ENCODE measurements around the gene CCL5.
A peak's percentile ranks its signal among the peaks of the same experiment; 100 is the strongest.
"Not testable (repeated sequence)": the region's sequence is repeated elsewhere in the genome, so short reads cannot be mapped to it uniquely, and the experiment has no call there.

CCL5 gene

DNA sequence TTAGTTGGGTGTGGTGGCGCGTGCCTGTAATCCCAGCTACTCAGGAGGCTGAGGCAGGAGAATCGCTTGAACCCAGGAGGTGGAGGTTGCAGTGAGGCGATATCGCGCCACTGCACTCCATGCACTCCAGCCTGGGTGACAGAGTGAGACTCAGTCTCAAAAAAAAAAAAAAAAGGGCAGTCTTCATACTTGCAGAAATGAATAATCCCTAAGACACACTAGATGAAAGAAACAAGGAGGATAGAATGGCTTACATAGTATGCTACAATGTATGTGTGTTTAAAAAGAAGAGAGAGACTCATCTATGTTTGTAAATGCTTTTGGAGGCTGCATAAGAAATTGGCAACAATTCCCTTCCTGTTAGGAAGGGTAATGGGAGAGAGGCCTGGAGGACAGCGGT is 17.6 kb upstream of the CCL5 start:
- DNase-seq = not testable (repeated sequence)

DNA sequence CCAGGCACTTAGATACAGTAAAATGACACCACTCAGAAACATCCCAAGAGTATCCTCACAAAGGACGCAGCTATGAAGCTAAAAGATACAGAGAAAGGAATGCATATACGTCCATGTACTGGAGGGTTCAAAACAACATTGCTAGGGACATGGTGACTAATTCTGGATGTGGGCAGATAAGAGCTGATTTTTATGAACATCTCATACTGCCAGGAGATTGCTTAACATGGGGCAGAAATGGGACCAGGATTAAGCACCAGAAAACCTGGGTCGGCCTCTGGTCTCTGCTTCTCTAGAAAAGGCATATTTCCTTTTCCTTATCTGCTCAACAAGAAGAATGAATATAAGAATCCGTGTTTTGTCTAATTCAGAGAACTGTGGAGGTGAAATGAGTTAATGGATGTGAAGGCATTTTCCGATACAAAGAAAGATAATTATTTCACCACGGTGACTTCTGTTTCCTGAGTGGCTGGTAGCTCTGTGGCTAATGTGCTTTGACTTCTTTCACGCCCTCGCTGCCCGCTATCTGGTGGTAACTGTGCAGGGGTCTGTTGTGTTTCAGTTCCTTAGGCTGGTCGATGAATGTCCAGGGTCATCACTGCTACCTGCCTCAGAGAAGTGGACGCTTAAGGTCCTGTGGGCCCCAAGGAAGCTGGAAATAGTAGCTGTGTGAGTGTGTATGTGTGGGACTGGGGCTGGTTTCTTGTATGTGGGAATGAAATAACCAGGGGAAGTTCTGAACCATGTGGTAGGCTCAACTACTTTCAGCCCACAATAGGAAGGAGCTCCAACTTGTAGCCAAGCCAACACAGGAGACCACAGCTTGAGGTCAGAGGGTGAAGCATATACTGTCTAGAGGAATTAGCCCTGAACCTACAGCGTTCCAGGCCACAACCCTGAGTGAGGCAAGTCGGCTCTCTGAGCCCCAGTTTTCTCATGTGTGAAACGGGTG is 15.8 kb upstream of the CCL5 start:
- DNase-seq = peak; percentile 72

DNA sequence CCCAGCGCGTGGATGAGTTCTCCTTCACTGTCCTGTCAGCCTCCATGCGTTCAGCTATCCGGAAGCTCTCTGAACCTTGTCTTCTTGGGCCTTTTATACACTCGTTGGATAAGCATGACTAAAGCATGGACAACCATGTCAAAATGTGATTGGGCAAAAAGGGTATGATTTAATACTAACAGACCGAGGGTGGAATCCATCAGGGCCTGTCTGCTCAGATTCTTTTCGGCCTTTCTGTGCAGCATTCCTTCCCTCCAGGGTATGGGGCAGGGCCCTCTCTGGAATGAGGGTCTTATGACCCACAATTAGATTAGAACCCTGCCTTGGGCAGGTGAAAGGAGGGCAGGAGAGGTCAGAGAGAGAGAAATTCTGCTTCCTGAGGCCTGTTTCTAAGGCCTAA is 14.0 kb upstream of the CCL5 start:
- DNase-seq = no peak

DNA sequence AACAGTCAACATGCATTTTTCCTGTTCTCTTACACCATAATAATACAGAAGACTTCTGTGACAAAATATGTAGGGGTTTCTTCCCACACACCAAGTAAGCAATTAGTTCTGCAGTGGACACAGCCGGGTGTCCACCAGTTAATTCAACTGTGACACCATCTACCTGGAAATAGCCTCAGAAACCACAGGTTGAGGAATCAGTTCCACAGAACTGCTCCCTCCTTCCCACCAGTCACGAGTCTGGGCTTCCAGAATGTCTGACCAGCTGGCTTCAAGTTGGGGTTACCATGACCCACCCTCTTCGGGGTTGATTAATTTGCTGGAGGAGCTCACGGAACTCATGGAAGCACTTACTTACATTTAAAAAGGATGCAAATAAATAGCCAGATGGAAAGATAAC is 13.6 kb upstream of the CCL5 start:
- no peak for DNase-seq

DNA sequence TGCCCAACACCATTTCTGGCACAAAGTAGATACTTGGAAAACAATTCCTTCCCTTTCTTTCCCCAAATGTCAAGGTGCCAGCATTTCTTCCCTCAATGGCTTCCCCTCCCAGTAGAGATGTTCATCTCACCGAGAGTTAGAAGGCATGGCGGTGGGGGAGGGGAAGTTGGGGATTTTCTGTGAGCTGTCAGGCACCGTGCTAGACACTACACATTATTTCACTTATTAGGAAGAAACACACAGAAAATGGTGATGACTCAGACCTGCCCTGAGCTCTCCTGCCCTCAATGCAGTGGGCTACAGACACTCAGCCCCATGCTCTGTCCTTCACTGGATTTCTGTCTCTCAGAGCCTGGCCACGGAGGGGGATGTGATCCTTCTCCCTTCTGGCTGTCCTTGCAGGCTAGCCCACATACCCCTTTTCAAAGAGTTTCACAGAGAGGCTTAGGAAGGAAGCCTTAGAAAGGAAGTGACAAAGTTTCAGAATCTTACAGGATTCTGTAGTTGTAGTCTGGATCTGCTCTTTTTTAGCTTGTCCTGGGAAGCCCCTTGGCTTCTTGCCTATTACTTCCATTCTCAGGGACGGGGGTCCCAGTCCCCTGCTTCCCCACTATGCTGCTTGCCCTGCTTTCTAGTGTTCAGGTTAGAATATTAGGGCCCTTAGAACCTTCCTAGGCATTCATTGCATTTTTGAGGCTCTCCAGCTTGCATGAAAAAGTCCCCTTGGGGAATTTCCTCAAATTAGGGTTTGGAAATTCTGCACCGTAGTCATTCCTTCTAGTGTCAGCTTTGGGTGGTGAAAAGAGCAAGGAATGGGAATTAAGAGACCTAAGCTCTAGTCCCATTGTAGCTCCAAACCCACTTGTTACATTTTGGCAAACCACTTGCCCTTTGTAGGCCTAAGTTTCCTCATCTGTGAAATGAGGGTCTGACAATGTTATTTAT is 12.2 kb upstream of the CCL5 start:
- peak; percentile 84 for DNase-seq

DNA sequence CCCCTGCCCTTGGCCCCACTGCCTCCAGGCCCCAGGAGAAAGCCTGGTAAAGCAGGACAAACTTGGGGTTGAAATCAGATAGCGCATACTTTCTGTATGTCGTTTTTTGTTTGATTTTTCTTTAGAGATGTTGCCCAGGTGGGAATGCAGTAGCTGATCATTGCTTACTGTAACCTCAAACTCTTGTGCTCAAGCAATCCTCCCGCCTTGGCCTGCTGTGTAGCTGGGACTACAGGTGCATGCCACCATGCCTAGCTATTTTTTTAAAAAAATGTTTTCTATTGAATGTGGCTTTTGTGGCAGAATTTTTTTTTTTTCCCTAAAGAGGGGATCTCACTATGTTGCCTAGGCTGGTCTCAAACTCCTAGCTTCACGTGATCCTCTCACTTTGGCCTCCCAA is 11.1 kb upstream of the CCL5 start:
- no peak for DNase-seq

DNA sequence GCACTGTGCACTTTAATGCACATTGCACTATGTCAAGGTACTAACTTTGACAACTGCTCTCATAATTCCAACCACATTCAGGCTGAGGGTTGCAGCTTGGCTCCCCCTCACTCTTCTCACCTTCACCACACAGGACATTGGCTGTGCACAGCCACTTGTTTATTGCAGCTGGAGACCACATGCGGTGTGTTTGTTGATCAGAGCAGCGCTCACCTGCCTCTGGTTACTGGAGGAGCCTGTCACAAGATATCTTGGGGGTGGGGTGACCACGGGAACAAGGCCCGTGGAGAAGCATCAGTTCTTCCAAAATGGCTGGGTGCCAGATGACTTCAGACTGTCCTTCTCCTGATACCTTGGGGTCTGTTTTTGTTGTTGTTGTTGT is 10.6 kb upstream of the CCL5 start:
- peak; percentile 82 for DNase-seq

DNA sequence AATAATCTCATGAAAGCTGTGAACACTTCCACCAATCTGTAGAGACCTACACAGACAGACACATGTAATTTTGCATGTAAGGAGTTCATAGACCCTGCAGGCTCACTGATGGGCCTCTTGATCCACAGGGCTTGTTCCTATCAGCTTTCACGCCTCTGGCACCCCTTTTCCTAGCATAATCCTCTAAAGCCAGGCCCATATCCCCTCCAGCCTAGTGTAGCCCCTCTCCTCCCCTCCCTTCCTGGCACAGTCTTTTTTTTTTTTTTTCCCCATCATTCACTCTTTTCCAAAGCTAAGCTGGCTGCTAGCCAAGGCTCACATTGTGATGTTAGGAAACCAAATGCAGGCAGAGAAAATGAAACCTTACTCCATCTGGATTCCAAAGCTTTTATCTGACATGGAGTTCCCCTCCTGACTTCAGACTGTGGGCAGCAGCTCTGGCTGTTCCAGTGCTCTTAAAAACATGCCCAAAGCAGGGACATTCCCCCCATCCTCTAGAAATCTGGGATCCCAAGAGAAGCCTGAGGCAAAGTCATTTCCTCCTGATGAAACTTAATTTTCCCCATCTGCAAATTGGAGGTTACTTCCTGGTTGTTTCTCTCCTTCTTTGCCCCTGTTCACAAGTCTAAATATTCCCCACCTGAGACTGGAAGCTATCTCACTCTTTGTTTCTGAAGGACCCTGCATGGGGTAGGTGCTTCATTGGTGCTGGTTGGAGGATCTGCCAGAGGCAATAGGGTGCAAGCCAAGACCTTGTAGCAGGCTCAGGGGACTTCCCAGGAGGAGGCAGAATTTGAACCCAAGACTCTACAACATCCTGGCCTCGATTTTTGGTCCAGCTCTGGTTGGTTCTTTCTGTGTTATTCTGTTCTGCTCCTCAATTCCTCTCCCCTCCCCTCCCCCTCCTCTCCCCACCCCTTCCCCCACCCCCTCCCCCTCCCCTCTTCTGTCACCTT is 9.9 kb upstream of the CCL5 start:
- no peak for DNase-seq

DNA sequence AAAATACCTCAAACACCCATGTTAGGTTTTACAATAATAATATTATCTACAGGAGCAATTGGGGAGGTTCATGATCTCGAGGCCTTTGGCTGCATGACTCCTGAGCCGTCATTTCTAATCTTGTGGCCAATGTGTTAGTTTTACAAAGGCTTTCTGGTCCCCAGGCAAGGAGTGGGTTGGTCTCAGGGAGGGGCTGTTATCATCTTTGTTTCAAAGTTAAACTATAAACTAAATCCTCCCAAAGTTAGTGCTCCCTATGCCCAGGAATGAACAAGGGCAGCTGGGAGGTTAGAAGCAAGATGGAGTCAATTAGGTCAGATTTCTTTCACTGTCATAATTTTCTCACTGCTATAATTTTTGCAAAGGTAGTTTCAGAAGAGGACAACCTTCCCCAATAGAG is 9.1 kb upstream of the CCL5 start:
- DNase-seq = peak; percentile 78

DNA sequence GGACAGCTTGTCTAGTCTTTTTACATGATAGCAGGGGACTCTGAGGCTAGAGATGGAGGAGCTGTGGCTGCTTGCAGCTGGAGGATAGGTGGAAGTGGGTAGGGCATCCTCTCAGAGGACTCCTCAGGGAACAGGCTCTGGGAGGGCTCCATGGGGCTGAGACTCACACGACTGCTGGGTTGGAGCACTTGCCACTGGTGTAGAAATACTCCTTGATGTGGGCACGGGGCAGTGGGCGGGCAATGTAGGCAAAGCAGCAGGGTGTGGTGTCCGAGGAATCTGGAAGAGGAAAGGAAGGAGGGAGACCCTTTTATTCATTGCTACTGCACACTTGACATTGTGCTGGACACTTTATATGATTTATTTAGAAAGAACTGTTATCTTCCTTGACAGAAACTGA is 1.8 kb downstream of the CCL5 start:
- DNase-seq = no peak

DNA sequence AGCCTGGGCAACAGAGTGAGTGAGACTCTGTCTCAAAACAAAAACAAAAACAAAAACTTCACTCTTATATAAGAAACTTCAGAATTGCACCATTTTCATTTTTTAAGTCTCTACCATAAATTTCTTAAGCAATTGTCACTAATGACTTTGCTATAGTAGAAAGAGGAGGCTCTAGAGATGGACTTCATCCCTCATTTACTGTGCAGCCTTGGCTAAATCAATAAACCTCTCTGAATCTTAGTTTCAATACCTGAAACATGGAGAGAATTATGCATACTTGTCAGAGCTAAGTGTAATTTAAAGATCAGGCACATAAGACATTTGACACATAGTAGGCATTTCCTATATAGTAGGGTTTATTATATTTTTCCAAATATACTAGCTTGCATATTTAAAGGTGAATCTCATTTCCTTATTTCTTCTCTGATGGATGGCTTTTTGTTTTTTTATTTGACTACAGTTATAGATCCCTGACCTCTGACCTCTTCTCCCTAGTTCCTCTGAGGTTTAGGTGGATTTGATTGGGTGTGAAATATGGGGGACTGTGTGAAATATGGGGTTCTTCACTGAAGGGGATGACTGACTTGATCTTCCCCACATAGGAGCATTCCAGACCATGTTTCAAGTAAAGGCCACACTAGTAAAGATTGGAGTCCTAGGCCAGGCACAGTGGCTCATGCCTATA is 2.7 kb downstream of the CCL5 start:
- no peak for DNase-seq

DNA sequence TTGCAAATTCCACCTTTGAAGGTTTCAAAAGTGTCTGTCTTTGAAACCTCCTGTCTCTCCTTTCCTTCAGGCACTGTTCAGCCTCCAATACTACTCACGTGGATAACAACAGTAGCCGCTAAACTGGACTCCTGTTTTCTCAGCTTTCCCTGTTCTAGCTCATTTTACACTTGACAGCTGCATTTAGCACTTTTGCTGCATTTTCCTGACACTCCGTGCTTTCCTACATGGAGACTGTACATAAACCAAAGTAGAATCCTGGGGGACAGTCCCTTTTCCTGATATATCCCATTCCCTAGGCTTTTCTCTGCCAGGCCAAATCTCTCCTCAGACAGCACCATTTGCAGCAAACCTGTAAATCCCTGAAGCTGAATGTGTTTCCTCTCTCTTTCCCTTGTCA is 3.6 kb downstream of the CCL5 start:
- no peak for DNase-seq

DNA sequence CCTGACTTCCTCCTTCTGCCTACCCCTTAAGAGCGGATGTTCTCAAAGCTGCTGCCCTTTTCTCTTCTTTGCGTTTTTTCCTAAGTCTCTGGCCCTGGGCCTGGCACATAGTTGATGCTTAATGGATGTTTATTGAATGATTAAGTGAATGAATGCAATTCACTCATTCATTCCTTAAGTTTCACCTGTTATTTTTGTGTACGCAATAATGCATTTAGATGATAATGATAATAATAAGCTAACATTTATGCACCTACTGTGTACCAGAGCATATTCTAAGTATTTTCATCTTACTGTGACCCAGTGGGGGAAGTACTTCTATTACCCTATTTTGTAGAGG is 4.4 kb downstream of the CCL5 start:
- DNase-seq = no peak

DNA sequence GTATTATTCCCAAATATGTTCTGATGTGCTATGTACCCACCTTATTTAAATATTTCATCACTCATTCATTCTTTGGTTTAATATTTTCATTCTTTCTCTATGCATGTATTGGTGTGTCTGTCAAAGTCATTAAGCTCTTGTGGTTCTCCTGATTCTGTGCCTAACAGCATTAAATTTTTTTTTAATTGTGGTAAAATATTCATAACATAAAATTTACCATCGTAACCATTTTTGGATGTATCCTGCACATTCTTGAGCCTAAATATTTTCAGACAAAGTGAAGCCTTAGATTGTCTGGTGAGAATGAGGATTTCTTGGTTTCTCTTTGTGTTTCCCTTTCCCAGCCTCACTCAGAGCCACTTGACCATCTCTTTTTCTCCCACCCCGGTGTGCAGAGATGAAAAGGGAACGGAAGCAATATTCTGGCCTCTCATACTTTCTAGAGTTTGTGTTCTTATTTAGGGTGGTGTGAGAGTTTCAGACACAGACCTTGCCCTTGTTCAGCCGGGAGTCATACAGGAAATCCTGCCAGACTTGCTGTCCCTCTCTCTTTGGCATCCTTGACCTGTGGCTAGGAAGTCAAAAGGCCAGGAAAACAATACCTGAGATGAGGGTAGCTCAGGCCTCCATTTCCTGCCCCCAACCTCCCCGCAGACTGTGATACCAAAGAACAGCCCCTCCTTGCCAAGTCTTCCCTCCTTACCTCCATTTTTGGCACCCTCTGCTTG is 4.9 kb downstream of the CCL5 start:
- no peak for DNase-seq

DNA sequence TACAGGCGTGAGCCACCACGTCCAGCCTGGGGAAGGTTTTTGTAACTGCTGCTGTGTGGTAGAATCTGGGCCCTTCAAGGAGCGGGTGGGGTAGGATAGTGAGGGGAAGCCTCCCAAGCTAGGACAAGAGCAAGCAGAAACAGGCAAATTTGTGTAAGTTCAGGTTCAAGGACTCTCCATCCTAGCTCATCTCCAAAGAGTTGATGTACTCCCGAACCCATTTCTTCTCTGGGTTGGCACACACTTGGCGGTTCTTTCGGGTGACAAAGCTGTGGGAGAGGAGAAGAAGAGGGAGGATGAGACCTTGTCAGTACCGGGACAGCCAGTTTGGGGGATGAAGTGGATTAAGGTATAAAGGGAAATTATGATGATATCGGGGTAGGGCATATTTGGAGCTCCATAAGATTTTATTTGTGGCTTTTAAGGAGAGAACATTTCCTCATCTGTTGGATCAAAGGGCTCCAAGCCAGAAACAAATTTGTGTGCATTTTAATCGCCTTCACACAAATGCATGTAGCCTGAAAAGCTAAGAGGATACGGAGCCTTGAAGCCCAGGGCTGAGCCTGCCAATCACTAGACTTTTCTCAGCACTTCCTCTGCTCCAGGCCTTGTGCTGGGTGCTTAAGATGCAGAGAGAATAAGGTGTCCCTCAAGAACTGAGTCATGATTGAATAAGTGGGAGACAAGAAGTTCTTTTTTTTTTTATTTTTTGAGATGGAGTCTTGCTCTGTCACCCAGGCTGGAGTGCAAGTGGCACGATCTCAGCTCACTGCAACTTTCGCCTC is 7.8 kb downstream of the CCL5 start:
- no peak for DNase-seq

DNA sequence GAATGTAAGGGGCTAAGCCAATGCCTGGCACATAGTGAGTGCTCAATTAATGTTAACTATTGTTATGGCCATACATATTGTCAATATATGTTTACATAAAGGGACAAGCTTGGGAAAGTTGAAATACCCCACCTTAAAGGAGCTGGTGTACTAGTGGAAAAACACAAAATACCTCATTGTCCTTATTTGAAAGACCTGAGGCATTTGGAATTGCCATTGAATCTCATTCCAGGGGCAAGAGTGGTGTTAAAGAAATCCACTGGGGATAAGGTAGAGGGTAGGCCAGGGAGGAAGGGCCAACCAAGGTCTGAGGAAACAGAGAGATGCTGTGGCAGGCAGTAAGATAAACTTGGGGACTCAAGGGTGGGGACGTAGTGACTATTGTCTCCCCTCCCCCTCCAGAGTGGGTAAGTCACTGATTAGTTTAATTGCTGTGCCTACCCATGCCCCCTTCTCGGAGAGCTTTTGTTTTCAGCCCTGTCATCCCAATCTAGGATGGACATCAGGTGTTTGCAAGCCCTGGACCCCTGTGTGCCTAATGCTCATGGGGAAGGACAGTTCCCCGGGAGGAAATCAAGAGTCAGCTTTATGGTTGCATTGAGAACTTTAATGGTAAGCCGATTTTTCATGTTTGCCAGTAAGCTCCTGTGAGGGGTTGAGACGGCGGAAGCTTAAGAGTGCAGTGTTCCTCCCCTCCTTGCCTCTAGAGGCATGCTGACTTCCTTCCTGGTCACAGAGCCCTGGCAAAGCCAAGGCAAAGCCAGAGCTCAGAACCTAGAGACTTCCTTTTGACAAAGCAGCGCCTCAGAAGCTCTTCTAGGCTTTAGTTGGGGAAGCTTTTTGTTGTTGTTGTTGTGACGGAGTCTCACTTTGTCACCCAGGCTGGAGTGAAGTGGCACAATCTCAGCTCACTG is 9.0 kb downstream of the CCL5 start:
- DNase-seq = peak; percentile 52

DNA sequence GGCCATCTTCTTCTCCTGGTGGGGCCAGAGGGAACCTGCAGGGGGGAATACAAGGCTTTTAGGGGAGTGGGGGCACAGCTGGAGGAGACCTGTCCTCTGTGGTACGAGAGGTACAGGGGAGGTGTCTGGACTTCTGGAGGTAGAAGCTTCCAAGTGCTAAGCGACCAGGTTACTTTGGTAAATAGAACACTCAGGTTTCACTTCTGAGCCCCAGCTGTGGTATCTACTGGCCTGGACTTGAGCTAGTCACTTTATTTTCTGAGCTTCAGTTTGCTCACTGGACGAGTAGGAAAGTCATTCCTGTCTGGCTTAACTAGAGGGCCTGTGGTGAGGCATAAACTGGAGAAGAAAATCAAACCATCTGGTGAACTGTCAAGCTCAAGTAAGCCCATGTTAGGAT is 11.4 kb downstream of the CCL5 start, which contains the start of gene HEATR9:
Gene HEATR9, minus strand, starts transcription at position 155 of the 400 bp plus-strand sequence. Its CDS starts 149 bp downstream, at position 6.
- DNase-seq = no peak

DNA sequence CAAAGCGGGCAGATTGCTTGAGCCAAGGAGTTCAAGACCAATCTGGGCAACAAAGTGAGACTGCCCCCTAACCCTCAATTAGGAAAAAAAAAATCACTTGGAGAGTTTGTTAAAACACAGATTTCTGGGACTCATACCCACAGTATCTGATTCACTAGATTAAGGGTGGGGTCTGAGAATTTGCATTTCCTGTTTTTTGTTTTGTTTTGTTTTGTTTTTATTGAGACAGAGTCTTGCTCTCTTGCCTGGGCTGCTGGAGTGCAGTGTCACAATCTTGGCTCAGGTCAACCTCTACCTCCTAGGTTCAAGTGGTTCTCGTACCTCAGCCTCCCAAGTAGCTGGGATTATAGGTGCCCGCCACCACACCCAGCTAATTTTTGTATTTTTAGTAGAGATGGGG is 12.6 kb downstream of the CCL5 start:
- DNase-seq = no peak

DNA sequence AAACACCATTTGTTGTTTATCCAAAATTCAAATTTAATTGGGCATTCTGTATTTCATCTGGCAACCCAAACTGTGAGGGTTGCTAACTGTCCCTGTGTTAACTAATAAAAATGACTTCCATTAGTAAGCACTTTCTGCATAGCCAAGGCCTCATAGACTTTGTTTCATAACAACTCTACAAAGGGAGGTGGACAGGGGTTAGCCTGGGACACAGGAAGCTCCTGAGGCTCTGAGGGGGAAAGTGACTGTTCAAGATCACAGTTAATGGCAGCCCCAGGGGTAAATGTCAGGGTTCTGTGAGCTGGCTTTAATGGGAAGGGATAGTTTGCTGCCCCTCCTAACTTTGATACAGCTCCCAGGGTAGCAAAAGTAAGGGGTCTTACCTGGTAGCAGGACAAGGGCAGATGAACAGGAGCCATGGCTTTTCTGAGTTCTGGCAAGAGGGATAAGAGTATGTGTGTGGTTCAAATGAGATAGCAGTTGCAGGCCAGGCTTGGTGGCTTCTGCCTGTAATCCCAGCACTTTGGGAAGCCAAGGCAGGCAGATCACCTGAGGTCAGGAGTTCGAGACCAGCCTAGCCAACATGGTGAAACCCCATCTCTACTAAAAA is 13.7 kb downstream of the CCL5 start:
- DNase-seq = no peak

Measured in activated CD4-positive, alpha-beta T cell treated with anti-CD3 and anti-CD28 coated beads, Interleukin-2, Interleukin-6, amounts not matched to agents 100 ng/mL and 50 ng/mL, durations not matched to agents 16 hours and 8 hours (primary cell).